ENCODE results near the gene SYNGAP1. TPM values are rescaled to one million over a fixed set of nuclear protein-coding genes. Genes with fewer than 3 reads are reported as not detected.

Gene SYNGAP1
- total RNA-seq, 1 donor from 2014 or later: 16.0 TPM

GRCh38 chr6:33416386-33417127 is 3.3 kb upstream of the SYNGAP1 start:
- no peak for DNase-seq (ENCODE audit: extremely low spot score in 2 of 2)
- peaks cover 69% of the 10 kb centered on the region for H3K4me1 ChIP-seq
- peaks cover 0 to 31% of the 10 kb centered on the region in 2 donors for H3K36me3 ChIP-seq
- TF ChIP-seq, protein P1, sequence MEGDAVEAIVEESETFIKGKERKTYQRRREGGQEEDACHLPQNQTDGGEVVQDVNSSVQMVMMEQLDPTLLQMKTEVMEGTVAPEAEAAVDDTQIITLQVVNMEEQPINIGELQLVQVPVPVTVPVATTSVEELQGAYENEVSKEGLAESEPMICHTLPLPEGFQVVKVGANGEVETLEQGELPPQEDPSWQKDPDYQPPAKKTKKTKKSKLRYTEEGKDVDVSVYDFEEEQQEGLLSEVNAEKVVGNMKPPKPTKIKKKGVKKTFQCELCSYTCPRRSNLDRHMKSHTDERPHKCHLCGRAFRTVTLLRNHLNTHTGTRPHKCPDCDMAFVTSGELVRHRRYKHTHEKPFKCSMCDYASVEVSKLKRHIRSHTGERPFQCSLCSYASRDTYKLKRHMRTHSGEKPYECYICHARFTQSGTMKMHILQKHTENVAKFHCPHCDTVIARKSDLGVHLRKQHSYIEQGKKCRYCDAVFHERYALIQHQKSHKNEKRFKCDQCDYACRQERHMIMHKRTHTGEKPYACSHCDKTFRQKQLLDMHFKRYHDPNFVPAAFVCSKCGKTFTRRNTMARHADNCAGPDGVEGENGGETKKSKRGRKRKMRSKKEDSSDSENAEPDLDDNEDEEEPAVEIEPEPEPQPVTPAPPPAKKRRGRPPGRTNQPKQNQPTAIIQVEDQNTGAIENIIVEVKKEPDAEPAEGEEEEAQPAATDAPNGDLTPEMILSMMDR (IDR thresholded peaks at IDR 0.05): no peak
- TF ChIP-seq POLR2AphosphoS5 (IDR thresholded peaks at IDR 0.05; ENCODE audit: insufficient read depth in 1 of 2, low read depth in 1 of 2) (no peak), POLR2A (IDR thresholded peaks at IDR 0.05) (no peak)
- intact Hi-C loops (cut with DNase I): loop anchor here (5.0 kb wide), 1 partner anchor 99 kb away; the partner anchor contains the start of gene ZBTB22
- peak overlapping the region; percentile 60 to 71 for H3K4me3 ChIP-seq
- no peaks in the 10 kb centered on the region for H3K27me3 ChIP-seq
- peak overlapping the region; percentile 98 for H3K27ac ChIP-seq
- no peaks in the 10 kb centered on the region for H3K9me3 ChIP-seq

DNA sequence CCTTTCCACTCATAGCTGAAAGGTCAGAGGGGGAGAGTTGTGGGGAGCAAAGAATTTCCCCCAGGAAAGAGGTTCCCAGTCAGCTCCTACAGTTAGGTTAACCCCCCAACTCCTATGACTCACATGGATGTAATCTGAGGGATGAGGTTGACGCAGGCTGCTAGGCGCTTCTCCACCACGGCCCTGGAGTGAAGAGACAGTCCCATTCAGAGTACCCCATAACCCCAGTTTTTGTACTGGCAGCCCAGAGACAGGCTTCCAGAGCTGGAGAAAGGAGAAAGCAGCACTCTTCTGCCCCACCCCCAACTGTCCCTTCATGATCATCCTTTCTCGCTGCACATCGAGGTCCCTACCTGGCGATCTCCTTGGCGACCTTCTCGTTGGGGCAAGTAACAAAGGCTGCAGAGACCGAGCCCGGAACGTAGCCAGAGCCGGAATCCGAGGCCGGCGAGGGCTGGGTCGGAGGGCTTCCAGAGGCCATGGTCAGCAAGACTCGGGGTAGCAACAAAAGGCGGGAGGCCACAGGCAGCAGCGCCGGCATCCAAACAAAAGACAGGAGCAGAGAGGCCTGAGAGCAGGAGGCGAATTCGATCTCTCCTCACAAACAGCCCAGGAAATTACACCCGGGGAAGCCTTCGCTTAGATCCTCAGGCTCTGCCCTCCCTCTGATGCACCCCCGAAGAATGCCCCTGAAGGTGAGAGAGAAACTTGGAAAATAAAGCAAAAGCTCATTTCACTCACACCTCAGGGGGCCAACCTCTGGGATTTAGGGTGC is 2.5 kb upstream of the SYNGAP1 start:
- H3K9me3 ChIP-seq: no peaks in the 10 kb centered on the region
- H3K27ac ChIP-seq: peak overlapping the region; percentile 98
- peak overlapping the region; percentile 60 to 71 for H3K4me3 ChIP-seq
- H3K4me1 ChIP-seq: peaks cover 61% of the 10 kb centered on the region
- intact Hi-C loops (cut with DNase I): loop anchor here (5.0 kb wide), 1 partner anchor 100 kb away; the partner anchor contains the start of gene ZBTB22
- no peak for DNase-seq (ENCODE audit: extremely low spot score in 2 of 2)
- TF ChIP-seq, protein P1 (IDR thresholded peaks at IDR 0.05): no peak
- TF ChIP-seq POLR2A (IDR thresholded peaks at IDR 0.05): no peak
- TF ChIP-seq POLR2AphosphoS5 (IDR thresholded peaks at IDR 0.05; ENCODE audit: insufficient read depth in 1 of 2, low read depth in 1 of 2): no peak
- no peaks in the 10 kb centered on the region for H3K27me3 ChIP-seq
- peaks cover 0 to 31% of the 10 kb centered on the region in 2 donors for H3K36me3 ChIP-seq

DNA sequence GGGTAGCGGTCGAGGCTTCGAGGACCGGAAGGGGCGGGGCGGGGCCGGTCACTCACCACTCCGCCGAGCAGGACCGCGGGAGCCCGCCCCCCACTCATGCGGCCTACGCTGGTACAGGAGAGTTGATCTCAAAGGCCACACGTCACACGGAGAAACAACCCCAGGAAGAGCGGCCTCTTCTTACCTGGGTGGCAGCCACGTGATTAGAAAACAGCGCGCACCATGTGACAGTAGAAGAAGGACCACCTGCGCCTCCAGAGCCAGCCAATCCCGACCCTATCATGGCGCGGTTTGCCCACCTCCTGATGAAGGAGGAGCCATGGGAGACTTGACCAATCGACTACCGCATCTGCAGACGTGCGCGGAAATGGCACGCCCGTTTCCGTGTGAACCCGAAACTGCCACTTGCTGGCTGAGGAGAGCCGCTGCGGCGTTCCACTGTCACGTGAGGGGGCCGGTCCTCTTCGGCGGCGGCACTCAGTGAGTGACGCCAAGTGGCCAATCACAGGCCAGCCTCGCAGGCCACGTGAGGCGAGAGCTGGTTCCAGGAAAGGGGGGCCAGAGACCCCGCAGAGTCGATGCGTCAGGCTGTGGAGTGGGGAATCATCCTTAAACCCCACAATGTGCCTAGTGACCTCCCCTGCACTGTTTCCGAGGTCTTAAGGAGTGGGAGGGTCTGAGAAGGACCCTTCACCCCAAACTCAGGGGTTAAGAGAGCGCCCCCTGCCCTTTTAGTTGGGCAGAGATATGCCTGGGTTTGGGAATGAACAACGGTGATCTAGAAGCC is 1.8 kb upstream of the SYNGAP1 start, which contains the start of gene CUTA:
Gene CUTA (minus strand): TSS at position 205 of the 787 bp plus-strand sequence. CDS start 107 bp downstream, at position 98.
- H3K27ac ChIP-seq: peak within 1 kb of the TSS; percentile 98
- peaks cover 54% of the 10 kb centered on the region for H3K4me1 ChIP-seq
- intact Hi-C loops (cut with DNase I): loop anchor here (5.0 kb wide), 1 partner anchor 101 kb away; the partner anchor contains the start of gene ZBTB22
- peaks cover 0 to 23% of the 10 kb centered on the region in 2 donors for H3K36me3 ChIP-seq
- H3K9me3 ChIP-seq: no peaks in the 10 kb centered on the region
- TF ChIP-seq POLR2A (IDR thresholded peaks at IDR 0.05) (peak in 1 of 2 donors; percentile 91), POLR2AphosphoS5 (IDR thresholded peaks at IDR 0.05; ENCODE audit: insufficient read depth in 1 of 2, low read depth in 1 of 2) (peak; percentile 98 to 100)
- TF ChIP-seq, protein P1 (IDR thresholded peaks at IDR 0.05): peak; percentile 24 to 42 (median 37)
- DNase-seq (ENCODE audit: extremely low spot score in 2 of 2): peak; percentile 100
- peak within 1 kb of the TSS; percentile 60 to 71 for H3K4me3 ChIP-seq
- no peaks in the 10 kb centered on the region for H3K27me3 ChIP-seq

DNA sequence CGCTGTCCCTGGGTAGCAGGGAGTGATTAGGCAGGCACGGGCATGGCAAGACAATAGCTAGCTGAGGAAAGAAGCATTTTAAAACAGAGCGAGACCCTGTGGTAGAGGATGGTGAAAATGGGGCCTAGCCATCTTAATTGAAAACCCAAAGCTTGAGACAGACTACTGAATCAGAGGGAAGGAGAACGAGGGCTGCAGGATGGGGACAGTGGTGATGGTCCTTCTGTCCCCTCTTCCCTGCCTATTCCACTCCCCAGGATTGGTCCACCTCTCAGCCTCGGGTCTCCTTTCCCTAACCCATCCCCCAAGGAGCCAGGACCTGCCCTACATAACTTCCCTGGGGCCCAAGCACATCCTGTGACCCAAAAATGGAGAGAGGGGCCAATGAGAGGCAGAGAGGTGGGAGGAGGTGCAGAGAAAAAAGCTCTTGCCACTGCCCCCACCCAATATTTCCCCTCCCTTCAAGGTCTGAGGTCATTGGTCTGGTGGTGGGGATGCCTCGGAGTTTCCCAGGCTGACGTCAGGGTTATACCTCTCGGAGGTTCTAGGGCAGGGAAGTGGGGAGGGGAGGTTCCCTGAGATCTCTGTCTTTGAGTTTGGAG is 1.1 kb upstream of the SYNGAP1 start:
- TF ChIP-seq POLR2A (IDR thresholded peaks at IDR 0.05) (no peak), POLR2AphosphoS5 (IDR thresholded peaks at IDR 0.05; ENCODE audit: insufficient read depth in 1 of 2, low read depth in 1 of 2) (no peak)
- TF ChIP-seq, protein P1 (IDR thresholded peaks at IDR 0.05): no peak
- peaks cover 0 to 16% of the 10 kb centered on the region in 2 donors for H3K36me3 ChIP-seq
- no peaks in the 10 kb centered on the region for H3K9me3 ChIP-seq
- H3K27ac ChIP-seq: peak overlapping the region; percentile 98
- peaks cover 48% of the 10 kb centered on the region for H3K4me1 ChIP-seq
- H3K27me3 ChIP-seq: no peaks in the 10 kb centered on the region
- intact Hi-C loops (cut with DNase I): loop anchor here (5.0 kb wide), 1 partner anchor 101 kb away; the partner anchor contains the start of gene ZBTB22
- peak overlapping the region; percentile 60 to 71 for H3K4me3 ChIP-seq
- DNase-seq (ENCODE audit: extremely low spot score in 2 of 2): no peak

Measured in vagina (tissue), 2 donors.